ENCODE data around the gene ANK3. TPM values are rescaled to one million over a fixed set of nuclear protein-coding genes. Genes with fewer than 3 reads are reported as not detected.

Gene ANK3
- total RNA-seq, 1 experiment from 2014 or later, result 15.3 TPM

GRCh38 chr10:60303778-60304177 is 85.9 kb downstream of the ANK3 start:
- RAD21 ChIA-PET (ENCODE audit: low non-redundant PET in 1 of 2, low total read pairs in 2 of 2, uncharacterized antibody in 2 of 2, unreplicated experiment in 2 of 2), result no interaction called here
- Histone ChIP-seq H3K4me2 (ENCODE audit: low read length) (no peak overlapping the region), H4K20me1 (ENCODE audit: insufficient read depth) (no peaks in the 10 kb centered on the region), H3K79me2 (ENCODE audit: insufficient read depth, low read length) (no peaks in the 10 kb centered on the region), H3K9ac (ENCODE audit: low read length) (no peak overlapping the region), H2AFZ (ENCODE audit: low read depth, low read length, poor library complexity, severe bottlenecking) (no peak overlapping the region), H3K27me3 (ENCODE audit: insufficient read depth, low read length) (no peaks in the 10 kb centered on the region), H3K9me3 (ENCODE audit: control insufficient read depth in 1 of 2, insufficient read depth in 1 of 2, low read depth in 1 of 2, low read length in 2 of 2) (no peaks in the 10 kb centered on the region), H3K36me3 (ENCODE audit: control insufficient read depth in 1 of 2, insufficient read depth in 2 of 2, low read length in 2 of 2) (no peaks in the 10 kb centered on the region), H3K4me3 (replicated peaks in 1 of 2; ENCODE audit: low read depth in 1 of 2, low read length in 2 of 2) (no peak overlapping the region), H3K9me2 (ENCODE audit: insufficient read depth) (no peaks in the 10 kb centered on the region), H3K4me1 (ENCODE audit: control insufficient read depth in 1 of 2, insufficient read depth in 2 of 2, low read length in 2 of 2) (no peaks in the 10 kb centered on the region), H3K27ac (ENCODE audit: low read depth, low read length) (no peak overlapping the region)
- ATAC-seq, result no peak
- CTCF ChIA-PET, result no interaction called here
- intact Hi-C loops (cut with micrococcal nuclease), result no loop called here
- POLR2A ChIA-PET, result no interaction called here
- TF ChIP-seq EZH2 (IDR thresholded peaks at IDR 0.05) (no peak), SRF (IDR thresholded peaks at IDR 0.05; ENCODE audit: low read depth) (no peak), TCF7L2 (IDR thresholded peaks at IDR 0.05; ENCODE audit: borderline replicate concordance, extremely low read depth, insufficient read depth, insufficient read length) (no peak), ZFX (IDR thresholded peaks at IDR 0.05) (no peak), POLR2AphosphoS5 (IDR thresholded peaks at IDR 0.05; ENCODE audit: low read depth, low read length) (no peak), SP1 (IDR thresholded peaks at IDR 0.05; ENCODE audit: low read depth) (no peak), REST (IDR thresholded peaks at IDR 0.05; ENCODE audit: low read depth) (no peak), SIN3A (IDR thresholded peaks at IDR 0.05; ENCODE audit: low read depth) (no peak), POLR2A (IDR thresholded peaks at IDR 0.05; ENCODE audit: borderline replicate concordance, extremely low read depth, insufficient read depth, insufficient read length) (no peak), FOSL1 (IDR thresholded peaks at IDR 0.05; ENCODE audit: low read depth) (no peak), CTCF (IDR thresholded peaks at IDR 0.05 in 2 of 3, conservative IDR thresholded peaks at IDR 0.05 in 1 of 3; ENCODE audit: borderline replicate concordance in 1 of 3, insufficient read depth in 1 of 3, low read depth in 2 of 3, low read length in 2 of 3) (no peak), CBX3 (IDR thresholded peaks at IDR 0.05; ENCODE audit: low read depth) (no peak), ZNF274 (IDR thresholded peaks at IDR 0.05; ENCODE audit: low read depth, low read length) (no peak), EGR1 (IDR thresholded peaks at IDR 0.05; ENCODE audit: low read depth) (no peak), EZH2phosphoT487 (IDR thresholded peaks at IDR 0.05; ENCODE audit: borderline replicate concordance) (no peak), ATF3 (IDR thresholded peaks at IDR 0.05) (no peak)
- BruUV-seq (replicated peaks), result no TSS peak
- DNase-seq (ENCODE audit: low read depth, low spot score), result no peak
